Astrocyte (in vitro differentiated cells and primary cell): ENCODE results near the gene SSTR5.
"Not testable (repeated sequence)": the region's sequence is repeated elsewhere in the genome, so short reads cannot be mapped to it uniquely, and the experiment has no call there.

ENCODE experiments used
- EZH2 ChIP-seq: IDR thresholded peaks from 2 replicates; pipeline ENCODE4 v1.6.1; 2012; ENCODE audit warnings: mild to moderate bottlenecking, low read length, inconsistent platforms; ENCODE audit not compliant: insufficient read depth
- TF ChIP-seq, protein P1 (sequence below): IDR thresholded peaks from 2 replicates; pipeline ENCODE4 v1.5.1; 2011; ENCODE audit warnings: low read depth, mild to moderate bottlenecking, inconsistent platforms, low read length, moderate library complexity; ENCODE audit not compliant: insufficient read depth

DNA sequence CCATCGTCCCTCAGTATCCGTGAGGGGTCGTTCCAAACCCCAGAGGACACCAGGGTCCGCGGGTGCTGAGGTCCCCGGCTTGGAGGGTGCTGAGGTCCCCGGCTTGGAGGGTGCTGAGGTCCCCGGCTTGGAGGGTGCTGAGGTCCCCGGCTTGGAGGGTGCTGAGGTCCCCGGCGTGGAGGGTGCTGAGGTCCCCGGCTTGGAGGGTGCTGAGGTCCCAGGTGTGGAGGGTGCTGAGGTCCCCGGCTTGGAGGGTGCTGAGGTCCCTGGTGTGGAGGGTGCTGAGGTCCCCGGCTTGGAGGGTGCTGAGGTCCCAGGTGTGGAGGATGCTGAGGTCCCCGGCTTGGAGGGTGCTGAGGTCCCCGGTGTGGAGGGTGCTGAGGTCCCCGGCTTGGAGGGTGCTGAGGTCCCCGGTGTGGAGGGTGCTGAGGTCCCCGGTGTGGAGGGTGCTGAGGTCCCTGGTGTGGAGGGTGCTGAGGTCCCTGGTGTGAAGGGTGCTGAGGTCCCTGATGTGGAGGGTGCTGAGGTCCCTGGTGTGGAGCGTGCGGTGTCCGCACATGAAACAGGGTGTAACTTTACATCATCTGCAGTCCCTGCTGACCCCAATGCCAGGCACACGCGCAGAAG is 47.3 kb upstream of the SSTR5 start:
- TF ChIP-seq, protein P1, sequence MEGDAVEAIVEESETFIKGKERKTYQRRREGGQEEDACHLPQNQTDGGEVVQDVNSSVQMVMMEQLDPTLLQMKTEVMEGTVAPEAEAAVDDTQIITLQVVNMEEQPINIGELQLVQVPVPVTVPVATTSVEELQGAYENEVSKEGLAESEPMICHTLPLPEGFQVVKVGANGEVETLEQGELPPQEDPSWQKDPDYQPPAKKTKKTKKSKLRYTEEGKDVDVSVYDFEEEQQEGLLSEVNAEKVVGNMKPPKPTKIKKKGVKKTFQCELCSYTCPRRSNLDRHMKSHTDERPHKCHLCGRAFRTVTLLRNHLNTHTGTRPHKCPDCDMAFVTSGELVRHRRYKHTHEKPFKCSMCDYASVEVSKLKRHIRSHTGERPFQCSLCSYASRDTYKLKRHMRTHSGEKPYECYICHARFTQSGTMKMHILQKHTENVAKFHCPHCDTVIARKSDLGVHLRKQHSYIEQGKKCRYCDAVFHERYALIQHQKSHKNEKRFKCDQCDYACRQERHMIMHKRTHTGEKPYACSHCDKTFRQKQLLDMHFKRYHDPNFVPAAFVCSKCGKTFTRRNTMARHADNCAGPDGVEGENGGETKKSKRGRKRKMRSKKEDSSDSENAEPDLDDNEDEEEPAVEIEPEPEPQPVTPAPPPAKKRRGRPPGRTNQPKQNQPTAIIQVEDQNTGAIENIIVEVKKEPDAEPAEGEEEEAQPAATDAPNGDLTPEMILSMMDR, result not testable (repeated sequence)
- not testable (repeated sequence) for TF ChIP-seq EZH2
